Measurements from ENCODE around the gene INPP5E.

- TF ChIP-seq CTCF (IDR thresholded peaks at IDR 0.05), result no peak
- TF ChIP-seq POLR2A (IDR thresholded peaks at IDR 0.05), result peak in 1 of 2 donors; percentile 85
Measured at GRCh38 chr9:136482793-136483588, 43.3 kb upstream of the INPP5E start, which contains the start of gene SEC16A.

Data from lower leg skin (tissue), 3 donors.